ENCODE measurements around the gene APOE. TPM values are rescaled to one million over a fixed set of nuclear protein-coding genes. Genes with fewer than 3 reads are reported as not detected.
"Not testable (repeated sequence)": the region's sequence is repeated elsewhere in the genome, so short reads cannot be mapped to it uniquely, and the experiment has no call there.

Gene APOE
- total RNA-seq, 1 experiment from 2014 or later = 263 TPM

- peak; percentile 62 for DNase-seq (ENCODE audit: low read depth, low spot score)
Observed at GRCh38 chr19:44903602-44904425, 1.8 kb upstream of the APOE start.

DNA sequence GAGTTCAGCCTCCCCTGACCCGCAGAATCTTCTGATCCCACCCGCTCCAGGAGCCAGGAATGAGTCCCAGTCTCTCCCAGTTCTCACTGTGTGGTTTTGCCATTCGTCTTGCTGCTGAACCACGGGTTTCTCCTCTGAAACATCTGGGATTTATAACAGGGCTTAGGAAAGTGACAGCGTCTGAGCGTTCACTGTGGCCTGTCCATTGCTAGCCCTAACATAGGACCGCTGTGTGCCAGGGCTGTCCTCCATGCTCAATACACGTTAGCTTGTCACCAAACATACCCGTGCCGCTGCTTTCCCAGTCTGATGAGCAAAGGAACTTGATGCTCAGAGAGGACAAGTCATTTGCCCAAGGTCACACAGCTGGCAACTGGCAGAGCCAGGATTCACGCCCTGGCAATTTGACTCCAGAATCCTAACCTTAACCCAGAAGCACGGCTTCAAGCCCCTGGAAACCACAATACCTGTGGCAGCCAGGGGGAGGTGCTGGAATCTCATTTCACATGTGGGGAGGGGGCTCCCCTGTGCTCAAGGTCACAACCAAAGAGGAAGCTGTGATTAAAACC, 1.1 kb upstream of the APOE start:
- DNase-seq (ENCODE audit: low read depth, low spot score) = no peak
- in situ Hi-C loops (cut with HindIII; ENCODE audit: low pct_unique_long_range_greater_than_20kb, low sequenced_read_pairs) = no loop called here

More at GRCh38 chr19:44903602-44904425, 1.8 kb upstream of the APOE start:
- in situ Hi-C loops (cut with HindIII; ENCODE audit: low pct_unique_long_range_greater_than_20kb, low sequenced_read_pairs) = no loop called here

- DNase-seq (ENCODE audit: low read depth, low spot score) = no peak
- in situ Hi-C loops (cut with HindIII; ENCODE audit: low pct_unique_long_range_greater_than_20kb, low sequenced_read_pairs) = no loop called here
Observed at GRCh38 chr19:44907613-44908012, 2.0 kb downstream of the APOE start.

- no peak for DNase-seq (ENCODE audit: low read depth, low spot score)
- in situ Hi-C loops (cut with HindIII; ENCODE audit: low pct_unique_long_range_greater_than_20kb, low sequenced_read_pairs) = no loop called here
Observed at GRCh38 chr19:44908074-44908835, 2.7 kb downstream of the APOE start.

- DNase-seq (ENCODE audit: low read depth, low spot score) = no peak
- in situ Hi-C loops (cut with HindIII; ENCODE audit: low pct_unique_long_range_greater_than_20kb, low sequenced_read_pairs) = no loop called here
Observed at GRCh38 chr19:44908836-44909261, 3.3 kb downstream of the APOE start.

- no peak for DNase-seq (ENCODE audit: low read depth, low spot score)
- in situ Hi-C loops (cut with HindIII; ENCODE audit: low pct_unique_long_range_greater_than_20kb, low sequenced_read_pairs) = no loop called here
Observed at GRCh38 chr19:44909775-44910174, 4.2 kb downstream of the APOE start.

DNA sequence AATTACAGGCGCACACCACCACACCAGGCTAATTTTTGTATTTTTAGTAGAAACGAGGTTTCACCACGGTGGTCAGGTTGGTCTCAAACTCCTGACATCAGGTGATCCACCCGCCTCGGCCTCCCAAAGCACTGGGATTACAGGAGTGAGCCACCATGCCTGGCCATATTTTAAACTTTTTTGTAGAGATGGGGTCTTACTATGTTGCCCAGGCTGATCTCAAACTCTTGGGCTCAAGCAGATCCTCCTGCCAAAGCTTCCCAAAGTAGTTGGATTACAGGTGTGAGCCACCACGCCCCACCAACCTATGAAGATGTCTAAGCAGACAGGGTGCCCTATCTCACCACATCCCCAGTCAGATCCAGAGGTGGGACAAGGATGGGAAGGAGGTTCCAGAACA, 6.3 kb downstream of the APOE start:
- in situ Hi-C loops (cut with HindIII; ENCODE audit: low pct_unique_long_range_greater_than_20kb, low sequenced_read_pairs); DNase-seq (ENCODE audit: low read depth, low spot score): not testable (repeated sequence)

GRCh38 chr19:44912854-44913253, 7.3 kb downstream of the APOE start:
- in situ Hi-C loops (cut with HindIII; ENCODE audit: low pct_unique_long_range_greater_than_20kb, low sequenced_read_pairs) = no loop called here
- no peak for DNase-seq (ENCODE audit: low read depth, low spot score)

GRCh38 chr19:44913512-44914432, 8.2 kb downstream of the APOE start:
- DNase-seq (ENCODE audit: low read depth, low spot score); in situ Hi-C loops (cut with HindIII; ENCODE audit: low pct_unique_long_range_greater_than_20kb, low sequenced_read_pairs): not testable (repeated sequence)

DNA sequence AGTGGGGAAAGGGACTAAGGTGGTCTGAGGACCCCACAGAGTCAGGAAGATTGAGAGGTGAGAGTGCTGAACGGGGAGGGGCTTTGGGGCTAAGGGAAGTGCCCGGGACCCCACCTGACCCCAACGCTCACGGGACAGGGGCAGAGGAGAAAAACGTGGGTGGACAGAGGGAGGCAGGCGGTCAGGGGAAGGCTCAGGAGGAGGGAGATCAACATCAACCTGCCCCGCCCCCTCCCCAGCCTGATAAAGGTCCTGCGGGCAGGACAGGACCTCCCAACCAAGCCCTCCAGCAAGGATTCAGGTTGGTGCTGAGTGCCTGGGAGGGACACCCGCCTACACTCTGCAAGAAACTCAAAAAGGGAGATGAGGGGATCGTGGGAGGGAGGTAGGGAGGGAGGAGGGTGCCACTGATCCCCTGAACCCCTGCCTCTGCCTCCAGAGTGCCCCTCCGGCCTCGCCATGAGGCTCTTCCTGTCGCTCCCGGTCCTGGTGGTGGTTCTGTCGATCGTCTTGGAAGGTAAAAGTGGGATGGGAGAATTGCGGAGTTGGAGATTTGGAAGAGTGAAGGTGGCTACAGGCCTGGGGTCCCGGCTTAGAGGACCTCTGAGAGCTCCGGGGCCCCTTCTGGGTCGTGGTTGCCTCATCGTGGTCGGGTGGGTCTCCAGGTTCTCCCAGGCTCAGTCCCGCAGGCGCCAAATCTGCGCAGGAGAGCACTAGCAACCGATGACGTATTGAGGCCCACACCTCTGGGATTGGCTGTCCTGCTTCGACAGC, 9.0 kb downstream of the APOE start, which contains the start of gene APOC1:
APOC1 (plus strand) TSS at position 176 of the 774 bp plus-strand sequence; CDS start at position 460, 284 bp downstream.
- DNase-seq (ENCODE audit: low read depth, low spot score) = peak; percentile 90
- in situ Hi-C loops (cut with HindIII; ENCODE audit: low pct_unique_long_range_greater_than_20kb, low sequenced_read_pairs) = not testable (repeated sequence)

- no peak for DNase-seq (ENCODE audit: low read depth, low spot score)
- in situ Hi-C loops (cut with HindIII; ENCODE audit: low pct_unique_long_range_greater_than_20kb, low sequenced_read_pairs) = no loop called here
Observed at GRCh38 chr19:44924243-44924725, 18.7 kb downstream of the APOE start.

DNA sequence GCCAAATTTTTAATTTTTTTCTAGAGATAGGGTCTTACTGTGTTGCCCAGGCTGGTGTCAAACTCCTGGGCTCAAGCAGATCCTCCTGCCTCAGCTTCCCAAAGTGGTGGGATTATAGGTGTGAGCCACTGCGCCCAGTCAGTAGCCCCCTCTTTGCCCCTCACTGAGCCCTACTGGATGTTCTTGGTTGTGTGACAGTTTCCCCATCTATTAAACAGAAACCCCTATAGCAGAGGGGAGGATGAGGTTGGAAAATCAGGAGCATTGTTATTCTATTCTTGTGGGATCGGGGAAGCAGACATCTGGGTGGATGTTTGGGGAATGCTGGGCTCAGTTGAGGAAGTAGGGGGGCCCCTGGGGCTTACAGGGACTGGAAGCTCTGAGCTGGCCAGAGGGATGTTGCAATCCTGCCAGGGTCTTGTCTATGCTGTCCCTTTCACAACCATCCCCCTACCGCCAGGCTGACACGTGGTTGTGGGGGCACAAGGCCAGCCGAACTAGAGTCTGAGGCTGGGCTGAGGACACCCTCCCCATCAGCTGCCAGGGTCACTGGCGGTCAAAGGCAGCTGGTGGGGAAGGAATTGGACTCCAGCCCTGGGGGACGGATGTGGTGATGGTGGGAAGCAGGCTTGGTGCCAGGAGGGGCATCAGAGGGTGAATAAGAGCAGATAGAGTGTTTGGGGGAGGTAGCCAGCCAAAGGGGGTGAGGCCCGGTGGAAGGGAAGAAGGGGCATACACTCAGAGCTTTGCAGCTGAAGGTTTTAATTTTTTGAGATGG, 19.7 kb downstream of the APOE start:
- DNase-seq (ENCODE audit: low read depth, low spot score) = no peak

GRCh38 chr19:44926245-44927077, 20.9 kb downstream of the APOE start:
- in situ Hi-C loops (cut with HindIII; ENCODE audit: low pct_unique_long_range_greater_than_20kb, low sequenced_read_pairs) = not testable (repeated sequence)

More for the DNA sequence above, 19.7 kb downstream of the APOE start:
- in situ Hi-C loops (cut with HindIII; ENCODE audit: low pct_unique_long_range_greater_than_20kb, low sequenced_read_pairs) = no loop called here

DNA sequence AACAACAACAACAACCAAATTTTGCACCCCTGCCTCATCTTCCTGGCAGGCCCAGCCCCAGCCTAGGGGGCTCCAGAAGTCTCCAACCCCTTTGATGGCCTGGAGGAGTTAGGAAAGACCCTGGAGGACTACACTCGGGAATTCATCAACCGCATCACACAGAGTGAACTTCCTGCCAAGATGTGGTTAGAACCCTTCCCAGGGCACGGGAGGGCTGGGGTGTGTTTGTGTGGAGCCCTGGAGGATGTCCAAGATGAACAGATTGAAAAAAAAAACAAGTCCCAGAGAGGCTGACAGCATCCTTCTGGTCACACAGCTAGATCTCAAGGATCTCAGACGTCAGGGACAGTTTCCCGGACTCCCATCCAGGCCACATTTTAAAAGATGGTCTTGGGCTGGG, 22.1 kb downstream of the APOE start:
- in situ Hi-C loops (cut with HindIII; ENCODE audit: low pct_unique_long_range_greater_than_20kb, low sequenced_read_pairs) = no loop called here
- DNase-seq (ENCODE audit: low read depth, low spot score) = no peak

More at GRCh38 chr19:44926245-44927077, 20.9 kb downstream of the APOE start:
- not testable (repeated sequence) for DNase-seq (ENCODE audit: low read depth, low spot score)

DNA sequence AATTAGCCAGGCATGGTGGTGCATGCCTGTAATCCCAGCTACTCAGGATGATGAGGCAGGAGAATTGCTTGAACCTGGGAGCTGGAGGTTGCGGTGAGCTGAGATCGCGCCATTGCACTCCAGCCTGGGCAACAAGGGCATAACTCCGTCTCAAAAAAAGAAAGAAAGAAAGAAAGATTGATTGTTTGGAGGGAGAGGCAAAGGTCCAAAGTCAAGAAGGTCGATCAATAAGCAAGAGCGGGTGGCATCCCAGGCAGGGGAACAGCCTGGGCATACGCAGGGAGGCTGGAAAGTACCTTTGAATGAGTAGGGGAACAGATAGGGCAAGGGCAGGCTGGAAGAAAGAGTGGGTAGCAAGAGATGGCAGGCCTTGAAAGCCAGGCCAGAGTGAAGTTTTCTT, 24.5 kb downstream of the APOE start:
- DNase-seq (ENCODE audit: low read depth, low spot score) = no peak
- in situ Hi-C loops (cut with HindIII; ENCODE audit: low pct_unique_long_range_greater_than_20kb, low sequenced_read_pairs) = no loop called here
